Epithelial cell of prostate (primary cell): ENCODE results near the gene CEP131.

ENCODE experiments used
- DNase-seq: peaks from one replicate; pipeline ENCODE4 v3.0.0-alpha.2; 2011; ENCODE audit warnings: low read depth, low spot score
- H3K27ac ChIP-seq: fragments of 450-650 bp; 2 replicates; pipeline ENCODE4 v1.5.1; 2017; ENCODE audit warnings: mild to moderate bottlenecking

The CEP131 gene

GRCh38 chr17:81173052-81173761, 49.6 kb downstream of the CEP131 start:
- no peak for DNase-seq

GRCh38 chr17:81171941-81172340, 50.8 kb downstream of the CEP131 start:
- no peak for DNase-seq
- H3K27ac ChIP-seq, result no peak overlapping the region

More at GRCh38 chr17:81173052-81173761, 49.6 kb downstream of the CEP131 start:
- no peak overlapping the region for H3K27ac ChIP-seq

- no peak for DNase-seq
- no peak overlapping the region for H3K27ac ChIP-seq
These were observed 51.9 kb downstream of the CEP131 start for GRCh38 chr17:81170727-81171494.

GRCh38 chr17:81169870-81170309, 52.9 kb downstream of the CEP131 start:
- no peak for DNase-seq
- no peak overlapping the region for H3K27ac ChIP-seq

GRCh38 chr17:81167638-81168037, 55.1 kb downstream of the CEP131 start:
- no peak for DNase-seq
- H3K27ac ChIP-seq, result no peak overlapping the region

GRCh38 chr17:81167194-81167524, 55.6 kb downstream of the CEP131 start:
- no peak overlapping the region for H3K27ac ChIP-seq
- no peak for DNase-seq

GRCh38 chr17:81166033-81166492, 56.7 kb downstream of the CEP131 start, which contains the start of gene AATK:
Gene AATK (minus strand): TSS chr17:81166221. CDS start chr17:81165992, 229 bp downstream.
- no peak for DNase-seq
- H3K27ac ChIP-seq, result no peak within 1 kb of the TSS

- no peak for DNase-seq
- no peak within 1 kb of the TSS for H3K27ac ChIP-seq
These were observed 57.3 kb downstream of the CEP131 start, which contains the start of gene PVALEF for GRCh38 chr17:81165246-81166032. Gene PVALEF (plus strand): TSS chr17:81165507. CDS start chr17:81181227, 15,720 bp downstream.

GRCh38 chr17:81164371-81165245, 58.2 kb downstream of the CEP131 start:
- DNase-seq, result no peak
- H3K27ac ChIP-seq, result no peak overlapping the region

GRCh38 chr17:81163703-81164370, 58.9 kb downstream of the CEP131 start:
- no peak for DNase-seq

GRCh38 chr17:81163051-81163695, 59.6 kb downstream of the CEP131 start:
- DNase-seq, result no peak
- H3K27ac ChIP-seq, result no peak overlapping the region

More at GRCh38 chr17:81163703-81164370, 58.9 kb downstream of the CEP131 start:
- H3K27ac ChIP-seq, result no peak overlapping the region

- no peak for DNase-seq
- H3K27ac ChIP-seq, result no peak overlapping the region
These were observed 60.3 kb downstream of the CEP131 start for GRCh38 chr17:81162491-81162890.

GRCh38 chr17:81161972-81162371, 60.8 kb downstream of the CEP131 start:
- H3K27ac ChIP-seq, result no peak overlapping the region
- no peak for DNase-seq

GRCh38 chr17:81161536-81161935, 61.2 kb downstream of the CEP131 start:
- no peak overlapping the region for H3K27ac ChIP-seq
- DNase-seq, result no peak

- no peak for DNase-seq
- H3K27ac ChIP-seq, result no peak overlapping the region
These were observed 61.9 kb downstream of the CEP131 start for GRCh38 chr17:81160747-81161453.

- no peak overlapping the region for H3K27ac ChIP-seq
- DNase-seq, result no peak
These were observed 62.5 kb downstream of the CEP131 start for GRCh38 chr17:81160306-81160705.

GRCh38 chr17:81159611-81160265, 63.0 kb downstream of the CEP131 start:
- H3K27ac ChIP-seq, result no peak overlapping the region
- no peak for DNase-seq
